ENCODE measurements around the gene AGAP4. TPM values are rescaled to one million over a fixed set of nuclear protein-coding genes. Genes with fewer than 3 reads are reported as not detected.
"Not testable (repeated sequence)": the region's sequence is repeated elsewhere in the genome, so short reads cannot be mapped to it uniquely, and the experiment has no call there.

The AGAP4 gene
- total RNA-seq (2021) (24.2 and 31.4 TPM in 2 replicates), Bru-seq, nascent RNA (percentile 75 among the genes with signal in this experiment), BruChase-seq, experiment 1, labeled RNA remaining after a 2-hour chase (percentile 83 among the genes with signal in this experiment), BruChase-seq, experiment 2, labeled RNA remaining after a 6-hour chase (percentile 67 among the genes with signal in this experiment)
- long read RNA-seq, partial matches to known transcripts, result 2 of 4 reads
- long read RNA-seq, other reads (novel, unspliced or antisense), result 2 of 4 reads

DNA sequence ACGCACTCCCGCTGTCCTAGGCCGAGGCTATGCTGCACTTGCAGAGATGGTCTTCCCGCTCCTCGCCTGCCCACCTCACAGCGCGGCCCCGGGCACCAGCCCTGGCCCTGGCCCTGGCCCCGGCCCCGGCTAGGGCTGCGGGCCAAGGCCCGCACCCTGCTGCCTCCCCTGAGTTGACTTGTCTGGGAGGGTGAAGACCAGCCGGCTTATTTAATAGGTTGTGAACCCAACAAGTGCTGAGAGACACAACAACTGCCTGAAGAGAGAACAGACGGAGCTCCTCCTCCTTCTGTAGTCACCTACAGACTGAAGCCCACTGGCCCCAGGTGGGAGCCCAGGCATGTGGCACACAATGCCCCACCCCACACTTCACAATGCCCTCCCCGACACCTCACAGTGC, at the start of gene AGAP4:
Gene AGAP4, minus strand, starts transcription at position 101 of the 400 bp plus-strand sequence. CDS start 153 bp downstream, outside the sequence.
- H3K27me3 ChIP-seq (ENCODE audit: insufficient read depth, low read depth); H3K36me3 ChIP-seq (ENCODE audit: low read depth); H3K27ac ChIP-seq; BruUV-seq (replicated peaks); H3K4me1 ChIP-seq (replicated peaks; ENCODE audit: insufficient read depth); DNase-seq; H2AFZ ChIP-seq; H3K79me2 ChIP-seq (ENCODE audit: low read depth); H3K9me2 ChIP-seq (ENCODE audit: insufficient read depth); H4K20me1 ChIP-seq (ENCODE audit: insufficient read depth); POLR2A ChIA-PET (ENCODE audit: unreplicated experiment); H3K4me3 ChIP-seq; CTCF ChIA-PET; intact Hi-C loops (cut with micrococcal nuclease; ENCODE audit: unreplicated experiment); H3K4me2 ChIP-seq; H3F3A ChIP-seq (ENCODE audit: insufficient read depth, low read depth); H3K9me3 ChIP-seq (ENCODE audit: insufficient read depth, low read depth): not testable (repeated sequence)

DNA sequence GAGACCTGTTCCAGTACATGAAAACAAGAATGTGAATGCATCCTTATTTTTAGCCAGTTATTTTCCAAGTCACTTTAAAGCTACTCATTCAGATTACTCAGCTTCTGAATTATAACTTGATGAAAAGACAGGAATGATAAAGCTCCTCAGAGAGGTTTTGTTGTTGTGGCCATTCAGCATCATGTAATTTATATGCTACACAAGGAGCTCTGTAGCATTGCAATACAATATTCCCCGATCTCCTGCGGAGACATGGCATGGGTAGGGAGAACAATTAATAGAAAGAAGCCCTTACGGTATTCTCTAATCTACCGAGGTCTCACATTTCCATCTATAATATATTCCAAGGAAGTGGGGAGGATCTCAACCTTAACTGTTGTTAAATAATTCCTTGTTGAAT, 43.4 kb upstream of the AGAP4 start:
- H4K20me1 ChIP-seq (ENCODE audit: insufficient read depth); H3K27ac ChIP-seq; H3K4me1 ChIP-seq (replicated peaks; ENCODE audit: insufficient read depth); POLR2A ChIA-PET (ENCODE audit: unreplicated experiment); H3K9me3 ChIP-seq (ENCODE audit: insufficient read depth, low read depth); BruUV-seq (replicated peaks); CTCF ChIA-PET; H3K9me2 ChIP-seq (ENCODE audit: insufficient read depth); H3F3A ChIP-seq (ENCODE audit: insufficient read depth, low read depth); H2AFZ ChIP-seq; DNase-seq; H3K36me3 ChIP-seq (ENCODE audit: low read depth); H3K79me2 ChIP-seq (ENCODE audit: low read depth); H3K4me2 ChIP-seq; H3K27me3 ChIP-seq (ENCODE audit: insufficient read depth, low read depth); H3K4me3 ChIP-seq; intact Hi-C loops (cut with micrococcal nuclease; ENCODE audit: unreplicated experiment): not testable (repeated sequence)

DNA sequence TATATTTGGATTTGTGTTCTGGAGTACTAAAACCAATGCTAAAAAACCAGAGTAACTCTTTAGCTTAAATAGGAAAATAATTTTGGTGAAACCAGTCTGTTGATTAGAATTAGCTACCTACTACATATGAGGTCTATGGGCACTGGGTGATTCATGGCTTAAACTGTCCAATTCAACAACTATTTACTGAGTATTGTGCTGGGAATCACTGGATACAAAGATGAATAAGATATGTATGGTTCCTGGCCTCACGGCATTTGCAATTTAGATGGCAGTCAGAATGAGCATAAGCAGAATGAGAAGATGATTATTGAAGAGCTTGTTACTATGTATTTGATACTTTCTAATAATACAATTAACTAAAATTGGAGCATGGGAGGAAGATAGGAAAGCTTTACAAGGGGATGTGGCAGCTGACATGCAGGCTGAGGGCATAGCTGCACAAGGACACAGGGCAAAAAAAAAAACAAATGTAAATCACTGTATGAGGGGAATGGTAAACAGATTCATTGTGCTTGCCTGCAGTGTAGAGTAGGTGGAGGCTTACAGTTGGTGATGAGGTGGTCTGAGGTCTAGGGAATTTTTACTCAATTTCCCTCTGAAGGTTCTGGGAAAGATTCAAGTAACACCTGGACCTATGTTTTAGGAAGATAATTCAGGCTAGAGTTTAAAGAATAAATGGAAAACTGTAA, 42.4 kb upstream of the AGAP4 start:
- H3K36me3 ChIP-seq (ENCODE audit: low read depth); H3K27me3 ChIP-seq (ENCODE audit: insufficient read depth, low read depth); H3K4me2 ChIP-seq; H4K20me1 ChIP-seq (ENCODE audit: insufficient read depth); BruUV-seq (replicated peaks); intact Hi-C loops (cut with micrococcal nuclease; ENCODE audit: unreplicated experiment); H3K4me3 ChIP-seq; H3F3A ChIP-seq (ENCODE audit: insufficient read depth, low read depth); H3K9me2 ChIP-seq (ENCODE audit: insufficient read depth); CTCF ChIA-PET; H2AFZ ChIP-seq; H3K79me2 ChIP-seq (ENCODE audit: low read depth); H3K27ac ChIP-seq; POLR2A ChIA-PET (ENCODE audit: unreplicated experiment); DNase-seq; H3K4me1 ChIP-seq (replicated peaks; ENCODE audit: insufficient read depth); H3K9me3 ChIP-seq (ENCODE audit: insufficient read depth, low read depth): not testable (repeated sequence)

DNA sequence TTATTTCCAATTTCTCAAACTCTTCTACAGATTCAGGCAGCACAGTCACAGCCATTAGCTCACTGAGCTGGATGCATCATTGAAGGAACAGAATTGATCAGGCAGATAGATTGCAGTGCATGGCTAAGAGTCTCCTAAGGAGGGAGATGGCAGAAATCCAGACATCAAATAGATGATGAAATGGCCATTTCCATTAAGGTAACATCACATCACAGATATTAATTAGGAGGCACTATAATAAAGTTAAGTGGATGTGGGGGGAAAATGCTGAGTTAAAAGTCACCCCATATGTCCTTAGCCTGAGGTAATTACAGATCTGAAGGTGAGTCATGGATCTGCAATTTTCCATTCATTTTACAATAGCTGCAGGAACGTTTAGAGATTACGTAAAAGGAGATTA, 35.6 kb upstream of the AGAP4 start:
- H3K4me3 ChIP-seq; H3K27me3 ChIP-seq (ENCODE audit: insufficient read depth, low read depth); H3F3A ChIP-seq (ENCODE audit: insufficient read depth, low read depth); H3K36me3 ChIP-seq (ENCODE audit: low read depth); H3K4me2 ChIP-seq; H3K4me1 ChIP-seq (replicated peaks; ENCODE audit: insufficient read depth); H2AFZ ChIP-seq; intact Hi-C loops (cut with micrococcal nuclease; ENCODE audit: unreplicated experiment); H4K20me1 ChIP-seq (ENCODE audit: insufficient read depth); CTCF ChIA-PET; H3K9me2 ChIP-seq (ENCODE audit: insufficient read depth); DNase-seq; H3K79me2 ChIP-seq (ENCODE audit: low read depth); H3K27ac ChIP-seq; H3K9me3 ChIP-seq (ENCODE audit: insufficient read depth, low read depth); BruUV-seq (replicated peaks); POLR2A ChIA-PET (ENCODE audit: unreplicated experiment): not testable (repeated sequence)

DNA sequence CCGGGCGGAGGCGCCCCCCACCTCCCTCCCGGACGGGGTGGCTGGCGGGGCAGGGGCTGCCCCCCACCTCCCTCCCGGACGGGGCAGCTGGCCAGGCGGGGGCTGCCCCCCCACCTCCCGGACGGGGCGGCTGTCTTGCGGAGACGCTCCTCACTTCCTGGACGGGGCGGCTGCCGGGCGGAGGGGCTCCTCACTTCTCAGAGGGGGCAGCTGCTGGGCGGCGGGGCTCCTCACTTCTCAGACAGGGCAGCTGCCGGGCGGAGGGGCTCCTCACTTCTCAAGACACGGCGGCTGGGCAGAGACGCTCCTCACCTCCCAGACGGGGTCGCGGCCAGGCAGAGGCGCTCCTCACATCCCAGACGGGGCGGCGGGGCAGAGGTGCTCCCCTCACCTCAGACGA, 18.1 kb upstream of the AGAP4 start:
- intact Hi-C loops (cut with micrococcal nuclease; ENCODE audit: unreplicated experiment); H3K36me3 ChIP-seq (ENCODE audit: low read depth); CTCF ChIA-PET; BruUV-seq (replicated peaks); H3F3A ChIP-seq (ENCODE audit: insufficient read depth, low read depth); H3K4me3 ChIP-seq; H3K27me3 ChIP-seq (ENCODE audit: insufficient read depth, low read depth); H4K20me1 ChIP-seq (ENCODE audit: insufficient read depth); H3K9me2 ChIP-seq (ENCODE audit: insufficient read depth); H3K9me3 ChIP-seq (ENCODE audit: insufficient read depth, low read depth); H3K79me2 ChIP-seq (ENCODE audit: low read depth); POLR2A ChIA-PET (ENCODE audit: unreplicated experiment); H3K4me2 ChIP-seq; H3K27ac ChIP-seq; H2AFZ ChIP-seq; H3K4me1 ChIP-seq (replicated peaks; ENCODE audit: insufficient read depth); DNase-seq: not testable (repeated sequence)

DNA sequence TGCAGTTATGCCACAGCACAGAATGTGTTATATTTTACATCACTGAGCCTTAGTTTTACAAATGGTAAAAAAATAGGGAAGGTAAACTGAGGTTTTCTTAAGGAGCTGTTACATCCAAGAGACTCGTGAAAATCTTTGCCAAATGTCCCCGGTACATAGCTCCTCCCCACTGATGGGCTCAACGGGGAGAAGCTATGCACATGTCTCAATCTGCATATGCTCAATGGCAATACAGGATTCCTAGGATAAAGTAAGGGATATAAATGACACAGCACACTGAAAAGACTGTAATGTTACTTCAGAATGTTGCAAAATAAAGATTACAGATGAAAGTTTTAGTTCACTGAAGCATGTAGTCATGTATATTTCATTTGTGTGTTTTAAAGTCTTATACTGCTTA, 17.0 kb upstream of the AGAP4 start:
- POLR2A ChIA-PET (ENCODE audit: unreplicated experiment); H2AFZ ChIP-seq; H3K4me2 ChIP-seq; H3K4me3 ChIP-seq; H4K20me1 ChIP-seq (ENCODE audit: insufficient read depth); intact Hi-C loops (cut with micrococcal nuclease; ENCODE audit: unreplicated experiment); BruUV-seq (replicated peaks); DNase-seq; H3K36me3 ChIP-seq (ENCODE audit: low read depth); H3K4me1 ChIP-seq (replicated peaks; ENCODE audit: insufficient read depth); H3K9me3 ChIP-seq (ENCODE audit: insufficient read depth, low read depth); H3K27me3 ChIP-seq (ENCODE audit: insufficient read depth, low read depth); H3K79me2 ChIP-seq (ENCODE audit: low read depth); H3K9me2 ChIP-seq (ENCODE audit: insufficient read depth); H3K27ac ChIP-seq; H3F3A ChIP-seq (ENCODE audit: insufficient read depth, low read depth); CTCF ChIA-PET: not testable (repeated sequence)

DNA sequence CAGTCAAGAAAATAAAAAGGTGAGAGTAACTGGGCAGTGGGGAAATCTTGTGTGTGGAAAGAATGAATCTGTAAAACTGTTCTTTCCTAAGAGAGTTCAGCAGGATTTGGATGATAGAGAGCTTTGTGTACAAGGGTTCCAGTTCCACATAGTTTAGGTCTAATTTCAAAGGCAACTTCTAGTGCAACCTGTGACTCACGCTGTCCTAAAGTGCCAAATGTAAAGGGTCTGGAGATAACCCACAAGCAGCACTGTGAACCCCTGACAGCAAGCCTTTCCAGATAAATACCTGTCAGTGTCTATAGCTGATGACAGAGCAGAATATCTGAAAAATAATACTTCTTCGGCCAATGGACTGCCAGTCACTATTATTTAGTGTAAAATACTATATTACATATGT, 16.3 kb upstream of the AGAP4 start:
- BruUV-seq (replicated peaks); H3K4me1 ChIP-seq (replicated peaks; ENCODE audit: insufficient read depth); H3K79me2 ChIP-seq (ENCODE audit: low read depth); H3K9me3 ChIP-seq (ENCODE audit: insufficient read depth, low read depth); H3K27me3 ChIP-seq (ENCODE audit: insufficient read depth, low read depth); H3K36me3 ChIP-seq (ENCODE audit: low read depth); H3K4me3 ChIP-seq; H3K9me2 ChIP-seq (ENCODE audit: insufficient read depth); H3K27ac ChIP-seq; H3F3A ChIP-seq (ENCODE audit: insufficient read depth, low read depth); intact Hi-C loops (cut with micrococcal nuclease; ENCODE audit: unreplicated experiment); CTCF ChIA-PET; POLR2A ChIA-PET (ENCODE audit: unreplicated experiment); H3K4me2 ChIP-seq; H2AFZ ChIP-seq; DNase-seq; H4K20me1 ChIP-seq (ENCODE audit: insufficient read depth): not testable (repeated sequence)
